HepG2 (cell line): ENCODE measurements around the gene INTS3. TPM values are rescaled to one million over a fixed set of nuclear protein-coding genes. Genes with fewer than 3 reads are reported as not detected.

Experiments
- ARNTL ChIP-seq: sonication (generic); formaldehyde crosslinking; IDR thresholded peaks from 2 replicates; pipeline ENCODE4 v1.4.0; 2020; ENCODE audit warnings: mild to moderate bottlenecking, missing genetic modification reagents
- HNF4A ChIP-seq: sonication (generic); formaldehyde crosslinking; IDR thresholded peaks from 2 replicates; pipeline ENCODE4 v1.4.0; 2020; ENCODE audit warnings: missing genetic modification reagents
- MAFF ChIP-seq: IDR thresholded peaks from 2 replicates; pipeline ENCODE4 v1.6.1; 2011; ENCODE audit warnings: low read depth, low read length, improper control_type of control experiment
- MEIS1 ChIP-seq: sonication (generic); formaldehyde crosslinking; IDR thresholded peaks from 2 replicates; pipeline ENCODE4 v1.9.0; 2021; ENCODE audit warnings: mild to moderate bottlenecking, missing genetic modification reagents, moderate library complexity, borderline replicate concordance
- REXO4 ChIP-seq: sonication (generic); formaldehyde crosslinking; IDR thresholded peaks from 2 replicates; pipeline ENCODE4 v1.8.0; 2022; ENCODE audit warnings: missing genetic modification reagents, mild to moderate bottlenecking, borderline replicate concordance
- SKIL ChIP-seq: sonication (generic); formaldehyde crosslinking; IDR thresholded peaks from 2 replicates; pipeline ENCODE4 v1.8.0; 2022; ENCODE audit warnings: missing genetic modification reagents, mild to moderate bottlenecking, moderate library complexity, borderline replicate concordance
- STAG1 ChIP-seq: sonication (generic); formaldehyde crosslinking; IDR thresholded peaks from 2 replicates; pipeline ENCODE4 v1.4.0; 2020; ENCODE audit warnings: missing genetic modification reagents
- USF2 ChIP-seq, 2 experiments: sonication (generic) in 1 of 2; formaldehyde crosslinking in 1 of 2; IDR thresholded peaks; 2 replicates each; pipeline versions ENCODE4 v1.5.1 to v1.6.1; 2011 to 2020; ENCODE audit warnings: borderline replicate concordance in 1 of 2, low read depth in 1 of 2, low read length in 1 of 2, mild to moderate bottlenecking in 1 of 2, missing genetic modification reagents in 1 of 2, moderate library complexity in 1 of 2
- ZNF121 ChIP-seq: sonication (generic); formaldehyde crosslinking; IDR thresholded peaks from 2 replicates; pipeline ENCODE4 v1.5.0; 2020; ENCODE audit warnings: mild to moderate bottlenecking, missing genetic modification reagents
- ZNF136 ChIP-seq: sonication (generic); formaldehyde crosslinking; IDR thresholded peaks from 2 replicates; pipeline ENCODE4 v1.8.1; 2022; ENCODE audit warnings: low read depth, mild to moderate bottlenecking, moderate library complexity, missing genetic modification reagents
- ZNF446 ChIP-seq: sonication (generic); formaldehyde crosslinking; IDR thresholded peaks from 2 replicates; pipeline ENCODE4 v1.5.0; 2020; ENCODE audit warnings: mild to moderate bottlenecking, missing genetic modification reagents
- ZSCAN29 ChIP-seq: sonication (generic); formaldehyde crosslinking; conservative IDR thresholded peaks from 2 replicates; pipeline ENCODE4 v1.4.0; 2020; ENCODE audit warnings: mild to moderate bottlenecking, missing genetic modification reagents
- ZUFSP ChIP-seq: sonication (generic); formaldehyde crosslinking; IDR thresholded peaks from 2 replicates; pipeline ENCODE4 v1.9.0; 2021; ENCODE audit warnings: missing genetic modification reagents, mild to moderate bottlenecking, borderline replicate concordance
- ZXDC ChIP-seq: sonication (generic); formaldehyde crosslinking; IDR thresholded peaks from 2 replicates; pipeline ENCODE4 v1.5.0; 2020; ENCODE audit warnings: mild to moderate bottlenecking, missing genetic modification reagents
- polyA plus RNA-seq, 8 experiments: library from polyadenylated mRNA; depleted of rRNA in 3 of 8; stranded (reverse) in 7 of 8; unstranded in 1 of 8; fragments of >200 nt; fragmentation: Illumina TruSeq in 4 of 8; extraction: Trizol in 4 of 8; gene quantifications; 2 replicates each; pipeline versions ENCODE4 v1.2.1 to v1.2.3, GENCODE V29; 2011 to 2016; ENCODE audit warnings: low read depth in 4 of 8, missing spikeins in 1 of 8, mixed read lengths in 1 of 8; ENCODE audit not compliant: insufficient read depth in 1 of 8
- total RNA-seq, 5 experiments: library from RNA; depleted of rRNA; stranded (reverse); fragments of >200 nt; fragmentation: Illumina TruSeq; extraction: Trizol; gene quantifications; 2 replicates each; pipeline ENCODE4 v1.2.3, GENCODE V29; 2016; ENCODE audit warnings: low read depth in 1 of 5
- TF ChIP-seq, protein P1 (sequence below): sonication (generic); formaldehyde crosslinking; IDR thresholded peaks from 2 replicates; pipeline ENCODE4 v1.4.0; 2020; ENCODE audit warnings: missing genetic modification reagents, mild to moderate bottlenecking, borderline replicate concordance

Gene INTS3
- total and polyA plus RNA-seq, 2 of the 13 experiments (the other 11 are each of a cell fraction or from before 2014, with no cell fraction given): 17.2 to 27.2 TPM

- TF ChIP-seq, protein P1, sequence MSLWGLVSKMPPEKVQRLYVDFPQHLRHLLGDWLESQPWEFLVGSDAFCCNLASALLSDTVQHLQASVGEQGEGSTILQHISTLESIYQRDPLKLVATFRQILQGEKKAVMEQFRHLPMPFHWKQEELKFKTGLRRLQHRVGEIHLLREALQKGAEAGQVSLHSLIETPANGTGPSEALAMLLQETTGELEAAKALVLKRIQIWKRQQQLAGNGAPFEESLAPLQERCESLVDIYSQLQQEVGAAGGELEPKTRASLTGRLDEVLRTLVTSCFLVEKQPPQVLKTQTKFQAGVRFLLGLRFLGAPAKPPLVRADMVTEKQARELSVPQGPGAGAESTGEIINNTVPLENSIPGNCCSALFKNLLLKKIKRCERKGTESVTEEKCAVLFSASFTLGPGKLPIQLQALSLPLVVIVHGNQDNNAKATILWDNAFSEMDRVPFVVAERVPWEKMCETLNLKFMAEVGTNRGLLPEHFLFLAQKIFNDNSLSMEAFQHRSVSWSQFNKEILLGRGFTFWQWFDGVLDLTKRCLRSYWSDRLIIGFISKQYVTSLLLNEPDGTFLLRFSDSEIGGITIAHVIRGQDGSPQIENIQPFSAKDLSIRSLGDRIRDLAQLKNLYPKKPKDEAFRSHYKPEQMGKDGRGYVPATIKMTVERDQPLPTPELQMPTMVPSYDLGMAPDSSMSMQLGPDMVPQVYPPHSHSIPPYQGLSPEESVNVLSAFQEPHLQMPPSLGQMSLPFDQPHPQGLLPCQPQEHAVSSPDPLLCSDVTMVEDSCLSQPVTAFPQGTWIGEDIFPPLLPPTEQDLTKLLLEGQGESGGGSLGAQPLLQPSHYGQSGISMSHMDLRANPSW: no peak
- TF ChIP-seq SKIL (CRISPR knock-in tag) (no peak), ZSCAN29 (0 out of 2 replicates have a peak, but pooled peaks have one; percentile 46), ZNF136 (CRISPR knock-in tag) (no peak), MAFF (no peak), HNF4A (CRISPR knock-in tag) (peak; percentile 84), ARNTL (no peak; the same call in 1 of the 2 replicates), ZNF121 (no peak), ZXDC (CRISPR knock-in tag) (no peak), STAG1 (CRISPR knock-in tag) (no peak), REXO4 (CRISPR knock-in tag) (no peak), ZUFSP (CRISPR knock-in tag) (no peak), ZNF446 (no peak), USF2 (IDR thresholded peaks at IDR 0.05; ENCODE audit: low read depth, low read length) (no peak), USF2 (CRISPR knock-in tag; IDR thresholded peaks at IDR 0.05; ENCODE audit: borderline replicate concordance) (no peak), MEIS1 (no peak)
Observed at GRCh38 chr1:153768316-153769181, 40.7 kb downstream of the INTS3 start (continued).
